Endometrial microvascular endothelial cells (primary cell): ENCODE data around the gene RBM47. TPM values are rescaled to one million over a fixed set of nuclear protein-coding genes. Genes with fewer than 3 reads are reported as not detected.

Experiments used
- in situ Hi-C: cut with HindIII; loops from 2 replicates; pipeline ENCODE4 v1.10.0; 2017; ENCODE audit warnings: low sequenced_read_pairs, low pct_unique_long_range_greater_than_20kb; ENCODE audit errors: inconsistent ontology term
- total RNA-seq: library from RNA; depleted of rRNA; stranded (reverse); fragments of >200 nt; gene quantifications from one replicate; pipeline ENCODE4 v1.2.3, GENCODE V29; 2015; ENCODE audit errors: inconsistent ontology term

Gene RBM47
- total RNA-seq, 1 donor from 2014 or later = 1.0 TPM

DNA sequence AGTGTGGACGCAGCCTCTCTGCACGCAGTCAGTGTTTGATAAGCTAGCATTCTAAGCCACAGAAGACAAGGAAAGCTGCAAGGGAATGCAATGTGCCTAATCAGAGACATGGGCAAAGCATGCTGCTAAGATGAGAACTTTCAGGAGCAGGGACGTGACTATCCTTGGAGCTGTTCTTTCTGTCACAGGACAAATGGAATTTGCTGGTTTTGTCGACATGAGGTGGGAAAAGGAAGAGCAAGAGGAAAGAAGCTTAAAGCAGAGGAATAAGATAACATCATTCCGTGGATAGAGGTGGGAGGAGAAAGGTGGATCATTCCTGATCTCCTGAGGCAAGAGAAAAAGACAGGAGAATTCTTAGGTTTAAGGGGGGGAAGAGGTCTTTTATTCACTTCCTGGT, 33.7 kb downstream of the RBM47 start:
- in situ Hi-C loops = no loop called here

DNA sequence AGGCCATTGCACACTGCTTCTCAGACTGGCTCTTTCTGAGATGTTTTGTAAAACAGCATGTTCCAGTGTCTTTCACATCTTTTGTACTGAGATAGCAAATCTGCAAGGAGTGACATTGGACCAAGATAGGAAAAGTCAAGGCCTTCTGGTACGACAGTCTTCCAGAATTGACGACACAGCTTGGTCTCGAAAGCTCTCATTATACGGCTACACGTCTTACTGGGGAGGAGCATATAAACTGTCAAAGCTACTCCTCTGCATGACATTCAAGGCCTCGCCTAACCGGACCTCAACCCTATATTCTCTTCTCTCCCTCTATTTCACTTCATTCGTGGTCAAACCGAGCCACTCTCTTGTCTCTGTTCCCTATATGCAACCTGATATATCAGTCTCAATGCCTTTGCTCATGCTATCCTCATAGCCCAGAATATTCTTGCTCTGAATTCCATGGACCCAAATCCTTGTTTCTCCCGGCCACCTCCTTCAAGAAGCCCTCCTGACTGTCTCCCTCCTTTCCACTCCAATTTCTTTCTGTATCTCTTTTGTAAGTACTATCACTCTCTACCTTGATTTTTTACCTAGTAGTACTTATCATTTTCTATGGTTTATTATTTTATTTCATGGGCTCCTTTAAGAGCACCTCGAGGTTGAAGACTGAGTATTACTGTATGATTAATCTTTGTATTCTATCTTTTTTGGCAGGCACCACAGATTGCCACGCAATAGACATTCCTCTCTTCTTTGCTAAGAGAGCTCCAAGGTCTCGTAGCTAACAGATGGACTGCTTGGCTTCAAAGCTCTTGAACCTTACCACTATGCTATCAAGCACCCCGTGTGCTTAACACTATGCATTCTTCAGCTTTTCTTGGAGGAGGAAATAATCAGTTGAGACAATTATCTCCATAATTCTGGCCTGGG, 35.1 kb downstream of the RBM47 start:
- in situ Hi-C loops = no loop called here

DNA sequence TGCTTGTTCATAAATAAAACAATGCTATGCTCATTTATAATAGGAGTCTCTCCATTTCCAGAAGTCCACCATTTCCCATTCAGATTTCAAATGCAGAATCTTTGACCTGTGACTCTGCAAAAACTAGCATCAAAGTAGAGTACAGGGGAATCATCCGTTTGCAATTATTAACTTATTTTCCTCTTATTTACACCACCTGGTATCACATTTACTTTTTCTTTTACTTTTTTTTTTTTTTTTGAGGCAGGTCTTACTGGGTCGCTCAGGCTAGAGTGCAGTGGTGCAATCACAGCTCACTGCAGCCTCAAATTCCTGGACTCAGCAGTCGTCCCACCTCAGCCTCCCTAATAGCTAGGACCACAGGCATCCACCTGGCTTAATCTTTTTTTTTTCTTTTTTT, 37.6 kb downstream of the RBM47 start:
- in situ Hi-C loops = no loop called here

DNA sequence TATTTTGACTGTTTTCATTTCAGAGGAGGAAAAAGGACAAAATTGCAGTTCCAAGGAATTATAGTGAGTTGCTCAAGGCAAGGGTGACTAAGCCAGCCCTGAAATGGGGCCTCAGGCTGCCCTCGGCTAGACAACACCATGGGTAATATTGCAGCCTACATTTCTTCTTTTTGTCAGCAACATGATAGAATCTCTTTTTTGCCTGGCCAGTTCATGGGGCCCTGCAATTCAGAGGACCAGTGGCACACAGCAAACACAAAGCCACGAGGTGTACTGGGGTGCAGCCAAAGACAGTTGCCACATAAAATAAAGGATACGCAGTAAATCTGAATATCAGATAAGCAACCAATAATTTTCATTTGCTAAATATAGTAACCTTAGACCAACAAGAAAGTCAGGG, 41.8 kb downstream of the RBM47 start:
- in situ Hi-C loops = no loop called here

DNA sequence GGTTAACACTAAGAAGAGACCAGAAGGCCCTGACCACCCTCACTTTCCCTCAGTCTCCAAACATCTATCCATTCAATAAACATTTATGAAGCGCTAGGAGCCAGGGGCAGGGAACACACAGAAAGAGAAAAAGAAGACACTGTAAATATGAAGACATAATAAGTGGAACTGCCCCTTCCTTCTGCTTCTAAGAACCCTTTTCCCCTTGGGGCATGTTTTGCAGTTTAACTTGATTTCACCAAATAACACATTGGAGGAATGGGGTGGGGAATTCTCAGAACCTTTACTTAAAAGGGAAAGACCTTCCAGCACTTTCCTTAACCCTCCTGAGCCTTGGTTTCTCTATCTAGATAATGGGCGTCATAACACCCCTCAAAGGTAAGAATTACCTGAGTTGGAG, 42.3 kb downstream of the RBM47 start:
- in situ Hi-C loops = no loop called here

DNA sequence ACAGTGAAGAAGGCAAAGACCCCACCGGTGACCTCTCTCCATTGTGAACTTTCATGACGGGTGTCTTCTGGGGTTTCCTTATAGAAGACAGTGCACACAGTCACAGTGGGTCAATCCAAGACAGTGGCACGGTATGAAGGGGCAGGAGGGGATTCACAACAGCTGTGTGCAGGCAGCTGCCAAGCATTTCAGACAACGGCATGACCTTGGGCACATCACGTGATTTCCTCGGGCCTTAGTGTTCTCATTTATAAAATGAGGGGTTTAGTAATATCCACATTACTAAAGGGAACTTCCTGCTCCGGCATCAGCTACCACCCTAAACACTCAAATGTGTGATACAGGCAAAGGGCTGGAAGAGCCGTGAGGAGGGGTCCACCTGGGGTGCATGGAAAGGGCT, 42.9 kb downstream of the RBM47 start:
- in situ Hi-C loops = no loop called here

DNA sequence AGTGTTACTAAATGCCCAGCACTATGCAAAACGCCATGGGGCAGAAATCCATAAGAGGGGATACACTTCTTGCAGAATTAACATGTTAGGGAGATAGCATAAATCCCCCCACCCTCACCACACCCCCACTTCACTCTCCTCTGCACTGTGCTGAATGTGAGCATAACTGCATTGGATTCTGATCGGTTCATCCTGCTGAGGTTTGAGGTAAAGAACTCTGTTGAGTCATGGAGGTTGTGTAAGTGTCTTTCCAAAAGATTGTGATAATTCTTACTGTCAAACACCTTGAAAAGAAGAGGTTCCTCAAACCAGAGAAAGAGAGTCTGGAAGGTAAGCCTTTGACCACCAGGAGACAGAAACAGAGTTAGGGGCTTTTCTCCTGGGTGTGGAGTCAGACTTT, 43.6 kb downstream of the RBM47 start:
- in situ Hi-C loops = no loop called here

DNA sequence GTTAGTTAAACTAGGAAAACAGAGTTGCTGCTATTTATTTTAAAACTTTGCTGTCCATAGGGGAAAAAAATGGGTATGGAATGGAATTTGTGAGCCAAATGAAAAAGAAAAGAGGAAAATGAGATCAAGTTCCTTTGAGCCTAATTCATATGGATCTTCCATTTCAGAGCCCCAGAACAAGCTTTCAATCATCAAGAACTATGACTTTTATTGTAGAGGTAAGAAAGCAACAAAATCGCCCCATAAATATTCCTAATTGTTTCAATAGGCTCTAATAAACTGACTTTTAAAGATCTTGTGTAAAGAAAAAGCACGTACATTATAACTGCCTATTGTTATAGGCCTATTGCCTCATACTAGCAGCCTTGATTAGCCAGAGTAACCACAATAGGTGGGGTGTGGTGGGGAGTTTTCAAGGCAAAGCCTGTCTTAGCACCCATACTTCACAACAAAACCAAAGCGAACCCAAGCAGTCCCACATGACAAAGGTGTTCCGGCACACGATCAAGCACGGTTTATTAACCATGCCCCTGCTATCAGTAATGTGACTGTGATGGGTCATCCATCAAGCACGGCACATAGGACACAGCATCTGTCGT, 44.4 kb downstream of the RBM47 start:
- in situ Hi-C loops = no loop called here

DNA sequence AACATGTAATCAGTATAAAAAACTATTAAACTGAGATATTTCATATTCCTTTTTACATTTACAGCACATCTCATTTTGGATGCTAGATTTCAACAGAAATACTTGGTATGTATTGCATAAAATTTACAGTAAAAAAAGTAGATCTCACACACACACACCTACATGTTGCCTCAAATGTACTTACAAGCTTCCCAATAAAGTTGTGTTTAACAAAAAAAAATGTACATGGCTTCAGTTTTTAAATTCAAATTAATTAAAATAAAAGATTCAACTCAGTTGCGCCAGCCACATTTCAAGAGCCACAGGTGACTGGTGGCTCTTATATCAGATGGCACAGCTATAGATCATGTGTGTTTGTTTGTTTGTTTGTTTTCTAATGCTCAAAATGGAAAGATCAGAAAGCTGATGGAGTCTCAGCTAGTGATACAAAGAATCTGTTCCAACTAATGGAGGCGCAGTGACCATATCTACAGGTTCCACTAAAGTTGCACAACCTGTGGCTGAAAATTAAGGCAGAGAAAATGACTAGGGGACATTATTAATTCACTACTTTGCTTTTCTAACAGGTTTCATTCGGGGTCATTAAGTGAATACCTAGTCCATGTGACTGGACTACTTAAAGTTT, 45.0 kb downstream of the RBM47 start:
- in situ Hi-C loops = no loop called here

DNA sequence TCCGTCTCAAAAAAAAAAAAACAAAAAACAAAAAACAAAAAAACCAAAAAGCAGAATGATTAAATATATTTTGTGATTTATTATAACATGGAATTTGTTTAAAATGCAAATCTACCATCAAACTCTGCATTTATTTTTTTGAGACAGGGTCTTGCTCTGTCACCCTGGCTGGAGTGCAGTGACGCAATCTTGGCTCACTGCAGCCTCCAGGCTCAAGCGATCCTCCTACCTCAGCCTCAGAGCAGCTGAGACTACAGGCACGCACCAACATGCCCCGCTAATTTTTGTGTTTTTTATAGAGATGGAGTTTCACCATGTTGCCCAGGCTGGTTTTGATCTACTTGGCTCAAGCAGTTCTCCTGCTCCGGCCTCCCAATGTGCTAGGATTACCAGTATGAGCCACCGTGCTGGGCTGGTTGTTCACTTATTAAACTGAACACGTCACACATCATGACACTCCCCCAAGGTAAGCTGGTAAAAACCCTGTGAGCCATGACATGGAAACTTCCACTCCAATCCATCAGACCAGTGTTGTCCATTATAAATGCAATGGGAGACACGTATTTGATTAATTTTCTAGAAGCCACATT, 45.7 kb downstream of the RBM47 start:
- in situ Hi-C loops = no loop called here

DNA sequence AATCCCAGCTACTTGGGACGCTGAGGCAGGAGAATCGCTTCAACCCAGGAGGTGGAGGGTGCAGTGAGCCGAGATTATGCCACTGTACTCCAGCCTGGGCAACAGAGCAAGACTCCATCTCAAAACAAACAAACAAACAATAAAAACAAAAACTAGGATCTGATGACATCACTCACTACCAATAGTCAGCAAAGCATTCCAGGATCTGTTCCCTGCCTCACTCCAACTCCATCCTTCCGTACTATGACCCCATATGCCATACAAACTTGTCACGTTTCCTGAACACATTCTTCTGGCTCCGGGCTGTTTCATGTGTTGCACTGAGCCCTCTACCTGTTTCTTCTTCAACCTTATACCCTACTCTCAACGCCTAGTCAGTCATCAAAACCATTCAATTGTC, 47.3 kb downstream of the RBM47 start:
- in situ Hi-C loops = no loop called here

DNA sequence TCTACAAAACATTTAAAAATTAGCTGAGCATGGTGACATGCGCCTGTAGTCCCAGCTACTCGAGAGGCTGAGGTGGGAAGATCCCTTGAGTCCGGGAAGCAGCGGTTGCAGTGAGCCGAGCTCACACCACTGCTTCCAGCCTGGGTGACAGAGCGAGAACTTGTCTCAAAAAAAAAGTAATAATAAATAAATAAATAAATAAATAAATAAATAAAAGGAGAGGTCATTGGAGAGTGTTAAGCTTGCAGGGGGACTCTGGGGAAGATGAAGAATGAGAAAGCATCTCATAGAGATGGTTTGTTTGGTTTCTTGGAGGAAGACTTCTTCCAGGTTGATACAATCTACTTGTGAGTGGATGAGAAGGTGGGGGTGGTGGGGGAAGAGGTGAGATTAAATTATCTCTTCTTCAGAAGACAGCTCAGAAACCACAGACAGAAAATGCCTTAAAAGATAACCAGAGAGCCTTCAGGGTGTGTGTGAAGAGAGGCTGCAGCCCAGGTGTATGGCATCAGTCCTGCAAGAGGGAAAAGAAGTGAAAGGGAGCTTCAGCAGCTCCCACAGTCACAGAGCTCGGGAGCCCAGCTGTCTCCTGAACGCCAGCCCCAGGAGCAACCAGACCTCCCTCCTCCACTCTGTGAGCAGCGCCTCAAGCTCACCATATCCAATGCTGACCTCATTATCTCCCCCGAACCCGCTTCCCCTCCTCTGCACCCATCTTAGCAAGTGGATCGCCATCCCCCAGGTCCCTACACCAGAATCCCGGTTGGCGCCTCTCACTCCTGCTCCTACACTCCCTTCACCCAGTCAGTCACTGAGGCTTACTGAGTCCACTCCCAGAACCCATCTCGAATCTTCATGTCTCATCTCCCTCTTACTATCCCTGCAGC, 48.2 kb downstream of the RBM47 start:
- in situ Hi-C loops = no loop called here

DNA sequence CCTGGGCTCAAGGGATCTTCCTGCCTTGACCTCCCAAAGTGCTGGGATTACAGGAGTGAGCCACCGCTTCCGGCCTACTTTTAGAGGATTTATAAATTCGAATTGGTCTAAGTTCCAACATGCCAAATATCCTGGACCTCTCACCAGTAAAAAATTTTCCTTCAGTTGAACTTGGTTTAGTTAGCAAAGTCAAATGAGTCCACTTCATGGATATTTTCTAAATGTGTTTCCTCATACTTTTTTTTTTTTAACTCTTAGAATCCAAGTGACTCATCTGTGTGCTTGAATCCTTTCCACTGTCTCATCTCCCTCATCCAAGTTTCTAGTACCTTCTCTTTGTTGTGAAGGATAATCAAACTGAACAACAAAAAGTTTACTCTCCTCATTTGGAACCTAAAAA, 49.7 kb downstream of the RBM47 start:
- in situ Hi-C loops = no loop called here

DNA sequence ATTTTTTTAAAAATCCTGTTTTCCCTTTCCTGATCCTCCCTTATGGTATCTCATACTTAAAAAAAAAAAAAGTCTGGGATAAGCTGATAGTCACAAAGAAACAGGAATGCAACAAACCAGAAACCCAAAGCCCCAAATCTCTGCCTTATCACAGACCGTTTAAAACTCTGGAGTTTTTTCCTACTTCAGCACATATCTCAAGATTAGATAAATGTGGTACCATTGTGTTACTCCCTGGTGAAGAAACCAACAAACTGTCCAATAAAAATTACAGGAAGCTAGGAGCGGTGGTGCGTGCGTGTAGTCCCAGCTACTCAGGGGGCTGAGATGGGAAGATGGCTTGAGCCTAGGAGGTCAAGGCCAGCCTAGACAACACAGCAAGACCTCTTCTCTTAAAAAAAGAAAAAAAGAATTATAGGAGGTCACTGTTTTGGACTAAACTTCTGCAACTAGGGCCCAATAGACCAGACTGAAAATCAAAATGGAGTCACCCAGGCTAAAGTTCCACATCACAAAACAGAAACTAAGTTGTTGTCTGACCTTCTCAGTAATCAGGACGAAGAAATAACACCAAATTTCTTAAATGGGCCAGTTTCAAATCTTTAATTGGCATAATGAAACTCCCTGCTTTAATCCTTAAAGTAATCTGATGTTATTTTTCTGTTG, 51.9 kb downstream of the RBM47 start:
- in situ Hi-C loops = no loop called here

DNA sequence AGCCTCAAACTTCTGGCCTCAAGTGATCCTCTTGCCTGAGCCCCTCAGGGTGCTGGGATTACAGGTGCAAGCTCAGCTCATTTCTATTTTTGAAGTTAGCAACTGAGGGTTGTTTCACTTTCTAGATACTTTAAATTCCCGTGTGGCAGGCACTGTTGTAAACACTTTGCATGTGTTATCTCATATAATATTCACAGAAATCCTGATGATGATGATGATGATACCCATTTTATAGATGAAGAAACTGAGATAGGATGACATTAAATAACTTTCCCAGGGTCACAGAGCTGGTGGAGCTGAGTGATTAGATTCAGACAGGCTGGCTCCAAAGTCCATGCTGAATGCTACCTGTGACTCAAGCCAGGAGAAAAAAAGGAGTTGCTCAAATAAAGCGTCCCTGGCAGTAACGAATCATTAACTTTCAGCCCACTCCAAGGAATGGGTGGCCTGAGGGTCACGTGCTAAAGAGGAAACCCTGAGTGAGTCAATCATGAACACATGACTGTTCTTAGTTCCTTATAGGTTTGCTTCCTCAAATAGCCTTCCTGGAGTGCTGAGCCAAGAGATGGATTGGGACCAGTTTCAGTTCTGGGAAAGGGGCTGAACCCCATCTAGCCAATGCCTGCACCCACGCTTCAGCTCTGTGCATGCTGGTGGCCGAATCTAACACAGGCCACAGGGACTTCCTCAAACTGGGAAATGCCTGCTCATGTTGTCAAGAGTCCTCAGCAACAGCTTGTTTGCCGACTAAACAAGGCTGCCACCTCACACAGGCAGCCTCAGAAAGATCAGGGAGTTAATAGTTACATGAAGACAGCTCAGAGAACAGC, 52.8 kb downstream of the RBM47 start:
- in situ Hi-C loops = no loop called here

DNA sequence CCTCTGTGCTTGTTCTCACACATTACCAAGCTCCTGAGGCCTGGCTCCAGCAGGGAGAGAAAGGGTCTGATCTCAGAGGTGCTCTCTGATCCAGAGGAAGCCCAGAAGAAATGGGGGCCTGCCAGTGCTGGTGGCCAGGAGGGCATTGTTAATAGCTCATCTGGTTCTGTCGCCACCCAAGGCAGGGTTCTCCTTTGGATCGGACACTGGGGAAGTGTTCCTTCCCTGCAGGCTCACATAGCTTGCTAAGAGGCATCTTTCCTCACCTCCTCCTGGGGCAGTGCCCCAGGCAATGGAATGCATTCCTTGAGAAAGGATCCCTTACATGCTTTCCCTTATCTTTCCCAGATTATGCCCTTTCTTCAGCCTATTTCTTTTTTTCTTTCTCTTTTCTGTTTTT, 53.8 kb downstream of the RBM47 start:
- in situ Hi-C loops = no loop called here

DNA sequence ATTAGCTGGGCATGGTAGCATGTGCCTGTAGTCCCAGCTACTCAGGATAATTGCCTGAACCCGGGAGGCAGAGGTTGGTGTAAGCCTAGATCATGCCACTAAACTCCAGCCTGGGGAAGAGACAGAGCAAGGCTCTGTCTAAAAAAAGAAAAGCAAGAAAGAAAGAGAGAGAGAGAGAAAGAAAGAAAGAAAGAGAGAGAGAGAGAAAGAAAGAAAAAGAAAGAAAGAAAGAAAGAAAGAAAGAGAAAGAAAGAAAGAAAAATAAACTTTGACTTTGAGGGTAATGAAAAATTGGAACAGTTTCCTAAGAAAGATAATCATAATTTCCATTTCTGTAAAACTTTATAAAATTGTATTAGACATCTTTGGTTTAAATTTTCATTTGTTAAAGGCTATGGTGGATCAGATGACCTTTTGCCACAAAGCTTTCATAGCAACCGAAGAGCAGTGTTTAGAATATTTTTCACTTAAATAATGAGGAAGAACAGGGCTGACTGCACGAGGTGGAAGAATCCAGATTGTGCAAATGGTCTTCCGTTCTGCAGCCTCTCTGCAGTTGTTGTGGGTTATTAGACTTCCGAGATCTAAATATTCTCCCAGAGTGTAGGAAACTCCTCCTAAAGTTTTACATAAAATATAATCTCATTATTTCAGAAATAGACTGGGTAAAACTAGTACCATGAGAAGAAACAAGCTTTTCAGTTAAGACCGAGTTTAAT, 55.9 kb downstream of the RBM47 start:
- in situ Hi-C loops = no loop called here
